ENCODE results near the gene CLPSL1. TPM values are rescaled to one million over a fixed set of nuclear protein-coding genes. Genes with fewer than 3 reads are reported as not detected.
A peak's percentile ranks its signal among the peaks of the same experiment; 100 is the strongest.

The CLPSL1 gene
- total and polyA plus RNA-seq, 2 of the 13 experiments (the other 11 are each of a cell fraction or from before 2014, with no cell fraction given) = not detected

GRCh38 chr6:35804996-35805736, 24.3 kb downstream of the CLPSL1 start, which contains the start of gene LHFPL5 (continued):
- TF ChIP-seq ZNF710 (CRISPR knock-in tag; IDR thresholded peaks at IDR 0.05; ENCODE audit: borderline replicate concordance) (peak; percentile 85), HOXA7 (CRISPR knock-in tag; IDR thresholded peaks at IDR 0.05) (peak; percentile 97; the same call in 1 of the 2 replicates), HMG20B (CRISPR knock-in tag; conservative IDR thresholded peaks at IDR 0.05) (peak; percentile 84), ZNF703 (CRISPR knock-in tag; IDR thresholded peaks at IDR 0.05; ENCODE audit: borderline replicate concordance) (no peak), ZNF597 (CRISPR knock-in tag; IDR thresholded peaks at IDR 0.05) (no peak), ZNF619 (CRISPR knock-in tag; IDR thresholded peaks at IDR 0.05) (peak; percentile 90), FOXO1 (CRISPR knock-in tag; IDR thresholded peaks at IDR 0.05) (peak; percentile 94), ZNF333 (CRISPR knock-in tag; IDR thresholded peaks at IDR 0.05; ENCODE audit: borderline replicate concordance) (peak; percentile 98), ZNF264 (CRISPR knock-in tag; IDR thresholded peaks at IDR 0.05) (peak; percentile 96), ZFYVE20 (CRISPR knock-in tag; IDR thresholded peaks at IDR 0.05; ENCODE audit: borderline replicate concordance, low read depth) (peak; percentile 95; the same call in 1 of the 2 replicates), ZNF503 (CRISPR knock-in tag; IDR thresholded peaks at IDR 0.05) (peak; percentile 89), MAF1 (CRISPR knock-in tag; IDR thresholded peaks at IDR 0.05; ENCODE audit: borderline replicate concordance) (peak; percentile 97), ZNF326 (CRISPR knock-in tag; IDR thresholded peaks at IDR 0.05; ENCODE audit: borderline replicate concordance) (peak; percentile 80; the same call in 1 of the 2 replicates), ZNF644 (CRISPR knock-in tag; IDR thresholded peaks at IDR 0.05; ENCODE audit: low read depth) (0 out of 2 replicates have a peak, but pooled peaks have one; percentile 78), TBP (CRISPR knock-in tag; IDR thresholded peaks at IDR 0.05) (no peak), TFE3 (CRISPR knock-in tag; IDR thresholded peaks at IDR 0.05) (peak; percentile 95), ETS1 (CRISPR knock-in tag; IDR thresholded peaks at IDR 0.05) (peak; percentile 97), ZNF230 (CRISPR knock-in tag; IDR thresholded peaks at IDR 0.05) (peak; percentile 94), HNF1B (CRISPR knock-in tag; IDR thresholded peaks at IDR 0.05) (peak; percentile 97)
